Measurements from ENCODE around the gene MAP4K4. TPM values are rescaled to one million over a fixed set of nuclear protein-coding genes. Genes with fewer than 3 reads are reported as not detected.

MAP4K4 gene
- total RNA-seq, 2 experiments from 2014 or later: 92.8 to 94.0 TPM

DNA sequence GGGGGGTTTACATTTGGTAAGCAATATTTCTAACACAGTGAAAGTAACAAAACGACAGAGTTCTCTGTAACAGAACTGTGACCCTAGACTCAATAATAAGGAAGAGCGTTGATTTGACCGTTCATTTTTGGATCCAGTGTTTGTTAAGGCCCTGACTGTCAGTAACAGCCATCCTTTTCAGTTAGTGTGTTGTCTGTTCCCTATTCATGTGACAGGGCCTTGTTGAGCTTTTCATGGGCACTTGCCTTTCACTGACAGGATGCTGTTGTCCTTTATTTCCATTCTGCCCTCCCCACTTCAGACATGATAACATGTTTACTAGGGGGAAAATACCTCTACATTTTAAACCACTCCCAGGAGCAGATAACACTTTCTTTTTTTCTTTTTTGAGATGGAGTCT is 45.8 kb downstream of the MAP4K4 start:
- no peaks in the 10 kb centered on the region for H3K9me3 ChIP-seq (ENCODE audit: control insufficient read depth in 1 of 2, insufficient read depth in 1 of 2, low read length in 2 of 2)
- no peak for DNase-seq
- intact Hi-C loops (cut with DNase I, micrococcal nuclease): no loop called here
- Mint-ChIP-seq H3K36me3 (ENCODE audit: low read depth) (peaks cover 5% of the 10 kb centered on the region), H3K4me1 (ENCODE audit: low read depth) (peaks cover 94% of the 10 kb centered on the region), H3K4me3 (peak overlapping the region; percentile 36), H3K27ac (peak overlapping the region; percentile 68), H3K9me3 (no peaks in the 10 kb centered on the region), H3K27me3 (no peaks in the 10 kb centered on the region)
- POLR2A ChIA-PET: interaction anchor here (1.0 to 2.8 kb wide), 3 partner anchors 22 to 26 kb away, joined by 3 to 6 read pairs (median 3); no protein-coding TSS in a partner anchor
- H3K27ac ChIP-seq (ENCODE audit: low read depth in 1 of 2, low read length in 2 of 2): peak overlapping the region in 1 of 2 donors; percentile 21
- no peak for ATAC-seq (ENCODE audit: poor library complexity)
- CTCF ChIA-PET: no interaction called here
- peaks cover 50% of the 10 kb centered on the region for H3K4me1 ChIP-seq (ENCODE audit: insufficient read depth, low read length)
- H3K36me3 ChIP-seq (ENCODE audit: insufficient read depth, low read length): peaks cover 3% of the 10 kb centered on the region
- TF ChIP-seq, protein P1, sequence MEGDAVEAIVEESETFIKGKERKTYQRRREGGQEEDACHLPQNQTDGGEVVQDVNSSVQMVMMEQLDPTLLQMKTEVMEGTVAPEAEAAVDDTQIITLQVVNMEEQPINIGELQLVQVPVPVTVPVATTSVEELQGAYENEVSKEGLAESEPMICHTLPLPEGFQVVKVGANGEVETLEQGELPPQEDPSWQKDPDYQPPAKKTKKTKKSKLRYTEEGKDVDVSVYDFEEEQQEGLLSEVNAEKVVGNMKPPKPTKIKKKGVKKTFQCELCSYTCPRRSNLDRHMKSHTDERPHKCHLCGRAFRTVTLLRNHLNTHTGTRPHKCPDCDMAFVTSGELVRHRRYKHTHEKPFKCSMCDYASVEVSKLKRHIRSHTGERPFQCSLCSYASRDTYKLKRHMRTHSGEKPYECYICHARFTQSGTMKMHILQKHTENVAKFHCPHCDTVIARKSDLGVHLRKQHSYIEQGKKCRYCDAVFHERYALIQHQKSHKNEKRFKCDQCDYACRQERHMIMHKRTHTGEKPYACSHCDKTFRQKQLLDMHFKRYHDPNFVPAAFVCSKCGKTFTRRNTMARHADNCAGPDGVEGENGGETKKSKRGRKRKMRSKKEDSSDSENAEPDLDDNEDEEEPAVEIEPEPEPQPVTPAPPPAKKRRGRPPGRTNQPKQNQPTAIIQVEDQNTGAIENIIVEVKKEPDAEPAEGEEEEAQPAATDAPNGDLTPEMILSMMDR (IDR thresholded peaks at IDR 0.05): no peak
- H3K27me3 ChIP-seq (ENCODE audit: control insufficient read depth in 1 of 2, insufficient read depth in 2 of 2, low read length in 2 of 2): no peaks in the 10 kb centered on the region
- H3K4me3 ChIP-seq (ENCODE audit: low read length): no peak overlapping the region

DNA sequence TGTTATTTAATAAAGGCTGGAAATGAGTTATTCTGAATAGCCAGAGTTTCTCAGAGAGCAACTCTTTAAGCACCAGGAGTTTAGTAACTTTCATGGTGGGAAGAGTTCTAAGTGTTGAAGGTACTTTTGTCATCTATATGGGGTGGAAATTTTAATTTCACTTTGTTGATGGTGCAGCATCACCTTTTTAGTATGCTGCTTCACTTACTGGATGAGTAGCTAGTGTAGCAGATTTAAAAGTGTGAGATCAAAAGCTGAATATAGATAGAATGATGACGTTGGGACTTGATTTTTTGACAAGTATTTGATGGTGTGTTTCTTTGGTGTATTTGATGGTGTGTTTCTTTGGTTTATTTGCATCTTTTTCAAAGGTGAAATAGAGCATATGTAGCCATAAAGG is 47.3 kb downstream of the MAP4K4 start:
- DNase-seq: no peak
- POLR2A ChIA-PET: interaction anchor here (0.6 to 2.4 kb wide), 6 partner anchors 8 to 222 kb away, joined by 3 to 12 read pairs (median 4); no protein-coding TSS in a partner anchor
- no peaks in the 10 kb centered on the region for H3K9me3 Mint-ChIP-seq
- intact Hi-C loops (cut with DNase I, micrococcal nuclease): no loop called here
- H3K27ac Mint-ChIP-seq: peak overlapping the region; percentile 68
- CTCF ChIA-PET: interaction anchor here (0.6 to 1.5 kb wide), 4 partner anchors 24 to 148 kb away, joined by 3 to 8 read pairs (median 4); no protein-coding TSS in a partner anchor
- no peaks in the 10 kb centered on the region for H3K9me3 ChIP-seq (ENCODE audit: control insufficient read depth in 1 of 2, insufficient read depth in 1 of 2, low read length in 2 of 2)
- H3K4me1 ChIP-seq (ENCODE audit: insufficient read depth, low read length): peaks cover 45% of the 10 kb centered on the region
- peaks cover 82% of the 10 kb centered on the region for H3K4me1 Mint-ChIP-seq (ENCODE audit: low read depth)
- H3K4me3 ChIP-seq (ENCODE audit: low read length): no peak overlapping the region
- peaks cover 3% of the 10 kb centered on the region for H3K36me3 ChIP-seq (ENCODE audit: insufficient read depth, low read length)
- H3K27ac ChIP-seq (ENCODE audit: low read depth in 1 of 2, low read length in 2 of 2): no peak overlapping the region
- peak; percentile 62 for ATAC-seq (ENCODE audit: poor library complexity)
- H3K27me3 ChIP-seq (ENCODE audit: control insufficient read depth in 1 of 2, insufficient read depth in 2 of 2, low read length in 2 of 2): no peaks in the 10 kb centered on the region
- TF ChIP-seq, protein P1 (IDR thresholded peaks at IDR 0.05): no peak
- no peak overlapping the region for H3K4me3 Mint-ChIP-seq
- no peaks in the 10 kb centered on the region for H3K27me3 Mint-ChIP-seq
- H3K36me3 Mint-ChIP-seq (ENCODE audit: low read depth): peaks cover 5% of the 10 kb centered on the region

DNA sequence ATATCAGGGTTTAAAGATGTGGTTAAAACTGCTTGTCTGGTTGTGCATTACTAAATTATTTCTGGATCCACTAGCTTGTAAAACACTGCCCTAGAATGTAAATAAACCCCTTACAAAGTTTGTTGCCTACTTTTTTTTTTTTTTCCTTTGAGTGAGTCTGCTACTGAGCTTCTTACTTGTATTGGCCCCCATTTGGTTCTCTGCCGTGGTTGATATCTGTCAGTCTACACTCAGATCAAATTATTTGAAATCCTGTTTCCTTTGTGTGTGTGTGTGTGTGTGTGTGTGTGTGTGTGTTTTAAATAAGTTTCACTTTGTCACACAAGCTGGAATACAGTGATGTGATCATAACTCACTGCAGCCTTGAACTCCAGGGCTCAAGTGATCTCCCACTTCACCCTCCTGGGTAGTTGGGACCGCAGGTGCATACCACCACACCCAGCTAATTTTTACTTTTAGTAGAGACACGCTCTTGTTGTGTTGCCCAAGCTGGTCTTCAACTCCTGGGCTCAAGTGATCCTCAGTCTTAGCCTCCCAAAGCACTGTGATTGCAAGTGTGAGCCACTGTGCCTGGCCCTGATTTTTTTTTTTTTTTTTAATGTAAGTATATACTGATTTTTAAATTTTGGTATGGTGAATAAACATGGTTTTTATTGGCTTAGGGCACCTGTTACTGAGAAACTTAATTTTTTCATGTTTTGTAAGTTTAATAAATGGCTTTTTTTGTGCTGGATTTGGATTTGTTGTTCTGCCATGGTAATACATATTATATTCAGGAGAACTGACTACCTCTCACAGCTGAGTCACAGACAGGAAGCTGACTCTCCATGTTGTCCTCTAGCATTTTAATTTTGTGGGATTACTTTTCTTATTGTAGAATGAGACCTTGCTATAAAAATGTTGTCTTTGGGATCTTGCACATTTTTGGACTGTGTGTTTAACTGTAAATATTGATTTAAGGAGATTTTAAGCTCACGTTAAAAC is 48.5 kb downstream of the MAP4K4 start:
- peak overlapping the region; percentile 22 for H3K4me3 Mint-ChIP-seq
- POLR2A ChIA-PET: interaction anchor here (0.5 to 2.4 kb wide), 12 partner anchors 9 to 700 kb away, joined by 3 to 12 read pairs (median 4); partner anchors contain the start of gene MAP4K4
- CTCF ChIA-PET: interaction anchor here (0.6 to 1.5 kb wide), 6 partner anchors 11 to 64 kb away, joined by 3 to 8 read pairs (median 3); no protein-coding TSS in a partner anchor
- ATAC-seq (ENCODE audit: poor library complexity): no peak
- peaks cover 77% of the 10 kb centered on the region for H3K4me1 Mint-ChIP-seq (ENCODE audit: low read depth)
- H3K27me3 Mint-ChIP-seq: no peaks in the 10 kb centered on the region
- no peaks in the 10 kb centered on the region for H3K27me3 ChIP-seq (ENCODE audit: control insufficient read depth in 1 of 2, insufficient read depth in 2 of 2, low read length in 2 of 2)
- H3K4me1 ChIP-seq (ENCODE audit: insufficient read depth, low read length): peaks cover 50% of the 10 kb centered on the region
- no peaks in the 10 kb centered on the region for H3K9me3 Mint-ChIP-seq
- H3K36me3 Mint-ChIP-seq (ENCODE audit: low read depth): peaks cover 7% of the 10 kb centered on the region
- H3K9me3 ChIP-seq (ENCODE audit: control insufficient read depth in 1 of 2, insufficient read depth in 1 of 2, low read length in 2 of 2): no peaks in the 10 kb centered on the region
- no peak overlapping the region for H3K4me3 ChIP-seq (ENCODE audit: low read length)
- H3K36me3 ChIP-seq (ENCODE audit: insufficient read depth, low read length): peaks cover 3% of the 10 kb centered on the region
- H3K27ac Mint-ChIP-seq: peak overlapping the region; percentile 61
- no peak for DNase-seq
- intact Hi-C loops (cut with DNase I, micrococcal nuclease): no loop called here
- no peak overlapping the region for H3K27ac ChIP-seq (ENCODE audit: low read depth in 1 of 2, low read length in 2 of 2)
- TF ChIP-seq, protein P1 (IDR thresholded peaks at IDR 0.05): no peak

Measured in CD4-positive, alpha-beta T cell (primary cell).